HEK293 (cell line): ENCODE results near the gene COL18A1.

Experiments used
- CTCF ChIA-PET: fragments of 350-600 bp; formaldehyde crosslinking; extraction: SDS; loops from one replicate; lab custom pipeline; 2021; ENCODE audit warnings: antibody characterized with exemption; lab: Yijun Ruan, JAX
- POLR2A ChIA-PET: fragments of 300-600 bp; formaldehyde crosslinking; extraction: SDS; loops from one replicate; lab custom pipeline; 2020; ENCODE audit warnings: antibody characterized with exemption, inconsistent platforms; lab: Yijun Ruan, JAX
- H3K27ac ChIP-seq: fragments of 200-500 bp; sonication (Bioruptor generic); 2 replicates; pipeline ENCODE4 v1.5.1; 2014; ENCODE audit warnings: low read depth, low read length, control low read depth, inconsistent platforms; ENCODE audit errors: extremely low read depth
- H3K36me3 ChIP-seq, 2 experiments: fragments of 200-500 bp in 1 of 2; sonication (Bioruptor generic) in 1 of 2; 1 replicate in 1 of 2; 2 replicates in 1 of 2; pipeline ENCODE4 v1.5.1; 2014 to 2017; ENCODE audit warnings: inconsistent platforms in 2 of 2, low read length in 2 of 2; ENCODE audit not compliant: control insufficient read depth in 2 of 2, insufficient read depth in 1 of 2
- H3K4me1 ChIP-seq: fragments of 200-500 bp; sonication (Bioruptor generic); 2 replicates; pipeline ENCODE4 v1.5.1; 2014; ENCODE audit warnings: mild to moderate bottlenecking, low read length, inconsistent platforms; ENCODE audit not compliant: control insufficient read depth, insufficient read depth
- H3K4me3 ChIP-seq: 2 replicates; pipeline ENCODE4 v1.5.1; 2011; ENCODE audit warnings: low read depth, mild to moderate bottlenecking, control low read depth, low read length, moderate library complexity
- H3K9me3 ChIP-seq: fragments of 200-500 bp; sonication (Bioruptor generic); 2 replicates; pipeline ENCODE4 v1.5.1; 2014; ENCODE audit warnings: low read depth, low read length, inconsistent platforms; ENCODE audit not compliant: control insufficient read depth, insufficient read depth
- EGR2 ChIP-seq: fragments of 450-650 bp; formaldehyde crosslinking; IDR thresholded peaks from 2 replicates; pipeline ENCODE4 v1.5.1; 2016; ENCODE audit warnings: low read depth, missing biosample characterization, missing genetic modification characterization
- ELK4 ChIP-seq: IDR thresholded peaks from 2 replicates; pipeline ENCODE4 v1.6.1; 2011; ENCODE audit warnings: mild to moderate bottlenecking, low read depth, low read length, borderline replicate concordance
- GLI2 ChIP-seq: fragments of 450-650 bp; formaldehyde crosslinking; IDR thresholded peaks from 2 replicates; pipeline ENCODE4; 2017; ENCODE audit warnings: missing biosample characterization, missing genetic modification characterization, low read depth, borderline replicate concordance
- OVOL3 ChIP-seq: fragments of 450-650 bp; formaldehyde crosslinking; IDR thresholded peaks from 2 replicates; pipeline ENCODE4 v1.5.1; 2016; ENCODE audit warnings: missing biosample characterization, missing genetic modification characterization
- PRDM1 ChIP-seq: fragments of 450-650 bp; formaldehyde crosslinking; IDR thresholded peaks from 2 replicates; pipeline ENCODE4; 2016; ENCODE audit warnings: missing biosample characterization, missing genetic modification characterization
- ZBTB10 ChIP-seq: fragments of 450-650 bp; formaldehyde crosslinking; IDR thresholded peaks from 2 replicates; pipeline ENCODE4 v1.5.1; 2016; ENCODE audit warnings: missing biosample characterization, missing genetic modification characterization
- ZBTB11 ChIP-seq: fragments of 450-650 bp; formaldehyde crosslinking; conservative IDR thresholded peaks from 2 replicates; pipeline ENCODE4 v1.5.1; 2016; ENCODE audit warnings: low read depth, missing biosample characterization, missing genetic modification characterization
- ZFHX2 ChIP-seq: fragments of 450-650 bp; formaldehyde crosslinking; conservative IDR thresholded peaks from 2 replicates; pipeline ENCODE4 v1.5.1; 2016; ENCODE audit warnings: missing biosample characterization, missing genetic modification characterization
- ZNF121 ChIP-seq: fragments of 450-650 bp; formaldehyde crosslinking; IDR thresholded peaks from 2 replicates; pipeline ENCODE4 v1.5.1; 2016; ENCODE audit warnings: missing biosample characterization, missing genetic modification characterization
- ZNF132 ChIP-seq: fragments of 450-650 bp; formaldehyde crosslinking; IDR thresholded peaks from 2 replicates; pipeline ENCODE4 v1.5.1; 2017; ENCODE audit warnings: missing biosample characterization, missing genetic modification characterization, borderline replicate concordance
- ZNF184 ChIP-seq: fragments of 450-650 bp; IDR thresholded peaks from 2 replicates; pipeline ENCODE4 v1.5.1; 2018; ENCODE audit warnings: missing biosample characterization, mild to moderate bottlenecking, missing genetic modification characterization
- ZNF202 ChIP-seq: fragments of 450-650 bp; formaldehyde crosslinking; IDR thresholded peaks from 2 replicates; pipeline ENCODE4 v1.5.1; 2016; ENCODE audit warnings: missing biosample characterization, missing genetic modification characterization, borderline replicate concordance
- ZNF26 ChIP-seq: fragments of 450-650 bp; formaldehyde crosslinking; IDR thresholded peaks from 2 replicates; pipeline ENCODE4 v1.5.1; 2016; ENCODE audit warnings: missing biosample characterization, missing genetic modification characterization
- ZNF354C ChIP-seq: fragments of 450-650 bp; formaldehyde crosslinking; IDR thresholded peaks from 2 replicates; pipeline ENCODE4 v1.5.1; 2016; ENCODE audit warnings: missing biosample characterization, missing genetic modification characterization, low read depth, borderline replicate concordance
- ZNF404 ChIP-seq: fragments of 450-650 bp; formaldehyde crosslinking; IDR thresholded peaks from 2 replicates; pipeline ENCODE4 v1.5.1; 2017; ENCODE audit warnings: missing biosample characterization, missing genetic modification characterization
- ZNF555 ChIP-seq: fragments of 450-650 bp; formaldehyde crosslinking; conservative IDR thresholded peaks from 2 replicates; pipeline ENCODE4 v1.5.1; 2017; ENCODE audit warnings: missing biosample characterization, mild to moderate bottlenecking, missing genetic modification characterization, inconsistent platforms
- ZNF654 ChIP-seq: fragments of 450-650 bp; formaldehyde crosslinking; IDR thresholded peaks from 2 replicates; pipeline ENCODE4 v1.5.1; 2016; ENCODE audit warnings: low read depth, missing biosample characterization, missing genetic modification characterization
- ZSCAN23 ChIP-seq: fragments of 450-650 bp; formaldehyde crosslinking; IDR thresholded peaks from 2 replicates; pipeline ENCODE4 v1.5.1; 2016; ENCODE audit warnings: missing biosample characterization, missing genetic modification characterization

Gene COL18A1

GRCh38 chr21:45358261-45358670 is 46.7 kb upstream of the COL18A1 start (continued):
- TF ChIP-seq ZBTB11 (no peak), OVOL3 (no peak), ZNF121 (no peak), ELK4 (no peak), ZNF202 (tag by site-specific recombination) (no peak), ZNF184 (tag by site-specific recombination) (no peak)

GRCh38 chr21:45358711-45359310 is 46.2 kb upstream of the COL18A1 start:
- POLR2A ChIA-PET: no interaction called here
- TF ChIP-seq EGR2 (tag by site-specific recombination) (peak; percentile 28; the same call in 1 of the 2 replicates), PRDM1 (tag by site-specific recombination) (no peak), ZFHX2 (tag by site-specific recombination) (peak; percentile 51)

GRCh38 chr21:45359451-45360217 is 45.3 kb upstream of the COL18A1 start:
- Histone ChIP-seq H3K4me3 (no peak overlapping the region), H3K36me3 (no peaks in the 10 kb centered on the region), H3K4me1 (no peaks in the 10 kb centered on the region), H3K27ac (no peak overlapping the region), H3K9me3 (no peaks in the 10 kb centered on the region)
- POLR2A ChIA-PET: no interaction called here
- no peak for TF ChIP-seq ZBTB10
- TF ChIP-seq ZNF354C: no peak
- no peak for TF ChIP-seq ZNF404
- TF ChIP-seq ZSCAN23 (tag by site-specific recombination): no peak
- no peak for TF ChIP-seq GLI2 (tag by site-specific recombination)
- no peak for TF ChIP-seq ZNF132 (tag by site-specific recombination)
- no peak for TF ChIP-seq ZNF26
- no peak for TF ChIP-seq ZNF654 (tag by site-specific recombination)
- no peak for TF ChIP-seq ZNF555 (tag by site-specific recombination)
- CTCF ChIA-PET: no interaction called here

More at GRCh38 chr21:45358711-45359310, 46.2 kb upstream of the COL18A1 start:
- Histone ChIP-seq H3K4me3 (no peak overlapping the region), H3K27ac (no peak overlapping the region), H3K36me3 (no peaks in the 10 kb centered on the region), H3K9me3 (no peaks in the 10 kb centered on the region), H3K4me1 (no peaks in the 10 kb centered on the region)
- CTCF ChIA-PET: interaction anchor here (0.6 to 1.1 kb wide), 3 partner anchors 32 to 279 kb away, joined by 3 read pairs; no protein-coding TSS in a partner anchor
